Trophoblast cell (in vitro differentiated cells and primary cell): ENCODE measurements around the gene CCDC90B.

ENCODE experiments used
- DNase-seq, 2 donors: peaks; one replicate each; pipeline ENCODE4 v3.0.0-alpha.2; 2016
- H2AFZ ChIP-seq: 2 replicates; pipeline ENCODE4 v1.6.1; 2013; ENCODE audit warnings: low read length, moderate library complexity, mild to moderate bottlenecking; ENCODE audit not compliant: insufficient read depth, poor library complexity
- H2AK5ac ChIP-seq: 2 replicates; pipeline ENCODE4 v1.6.1; 2013; ENCODE audit warnings: mild to moderate bottlenecking, low read length
- H2BK120ac ChIP-seq: 2 replicates; pipeline ENCODE4 v1.6.1; 2013; ENCODE audit warnings: low read length, mild to moderate bottlenecking, moderate library complexity; ENCODE audit not compliant: insufficient read depth, poor library complexity
- H2BK12ac ChIP-seq: 2 replicates; pipeline ENCODE4 v1.6.1; 2013; ENCODE audit warnings: mild to moderate bottlenecking, low read length, moderate library complexity
- H2BK5ac ChIP-seq: 2 replicates; pipeline ENCODE4 v1.6.1; 2013; ENCODE audit warnings: low read length, low read depth, moderate library complexity, mild to moderate bottlenecking; ENCODE audit not compliant: poor library complexity
- H3K14ac ChIP-seq: 2 replicates; pipeline ENCODE4 v1.6.1; 2013; ENCODE audit warnings: mild to moderate bottlenecking, low read length
- H3K18ac ChIP-seq: 2 replicates; pipeline ENCODE4 v1.6.1; 2013; ENCODE audit warnings: mild to moderate bottlenecking, low read length
- H3K23ac ChIP-seq: 2 replicates; pipeline ENCODE4 v1.6.1; 2013; ENCODE audit warnings: low read length
- H3K27ac ChIP-seq: 2 replicates; pipeline ENCODE4 v1.5.1; 2013; ENCODE audit warnings: low read depth, mild to moderate bottlenecking, inconsistent platforms, low read length, moderate library complexity
- H3K27me3 ChIP-seq: 2 replicates; pipeline ENCODE4 v1.6.1; 2013; ENCODE audit warnings: inconsistent platforms, mild to moderate bottlenecking, low read length, moderate library complexity; ENCODE audit not compliant: insufficient read depth
- H3K36me3 ChIP-seq, 2 experiments: 1 replicate in 1 of 2; 2 replicates in 1 of 2; pipeline ENCODE4 v1.6.1; 2013; ENCODE audit warnings: low read length in 2 of 2, mild to moderate bottlenecking in 2 of 2, moderate library complexity in 1 of 2; ENCODE audit not compliant: insufficient read depth in 2 of 2, control insufficient read depth in 1 of 2
- H3K4ac ChIP-seq: 2 replicates; pipeline ENCODE4 v1.6.1; 2013; ENCODE audit warnings: low read depth, mild to moderate bottlenecking, low read length, moderate library complexity
- H3K4me1 ChIP-seq, 2 experiments: 1 replicate in 1 of 2; 2 replicates in 1 of 2; pipeline ENCODE4 v1.6.1; 2013; ENCODE audit warnings: low read length in 2 of 2, mild to moderate bottlenecking in 2 of 2, moderate library complexity in 1 of 2; ENCODE audit not compliant: insufficient read depth in 2 of 2, control insufficient read depth in 1 of 2
- H3K4me2 ChIP-seq: 2 replicates; pipeline ENCODE4 v1.6.1; 2013; ENCODE audit warnings: inconsistent platforms, mild to moderate bottlenecking, low read length, moderate library complexity
- H3K4me3 ChIP-seq: 2 replicates; pipeline ENCODE4 v1.5.1; 2013; ENCODE audit warnings: mild to moderate bottlenecking, low read depth, low read length, inconsistent platforms
- H3K79me1 ChIP-seq: one replicate; pipeline ENCODE4 v1.6.1; 2013; ENCODE audit warnings: low read length
- H3K79me2 ChIP-seq: 2 replicates; pipeline ENCODE4 v1.6.1; 2013; ENCODE audit warnings: low read length, mild to moderate bottlenecking; ENCODE audit not compliant: control insufficient read depth, insufficient read depth, poor library complexity
- H3K9ac ChIP-seq: 2 replicates; pipeline ENCODE4 v1.6.1; 2013; ENCODE audit warnings: mild to moderate bottlenecking, low read length
- H3K9me3 ChIP-seq: 2 replicates; pipeline ENCODE4 v1.6.1; 2013; ENCODE audit warnings: low read depth, mild to moderate bottlenecking, control low read depth, inconsistent platforms, low read length; ENCODE audit not compliant: insufficient read depth
- H4K12ac ChIP-seq: 2 replicates; pipeline ENCODE4 v1.6.1; 2013; ENCODE audit warnings: low read depth, mild to moderate bottlenecking, low read length, moderate library complexity
- H4K8ac ChIP-seq: 2 replicates; pipeline ENCODE4 v1.6.1; 2013; ENCODE audit warnings: low read depth, mild to moderate bottlenecking, low read length, moderate library complexity
- H4K91ac ChIP-seq: one replicate; pipeline ENCODE4 v1.6.1; 2013; ENCODE audit warnings: low read depth, mild to moderate bottlenecking, low read length, moderate library complexity
- WGBS: extraction: QIAGEN DNeasy Blood & Tissue Kit; methylation state at CpG from one replicate; pipeline ENCODE4 v1.1.7; 2013; ENCODE audit warnings: missing lambda C conversion rate; ENCODE audit not compliant: insufficient read length, insufficient coverage; ENCODE audit errors: extremely low coverage; 5-methylcytosine and 5-hydroxymethylcytosine counted together

The CCDC90B gene

GRCh38 chr11:83299681-83300080 is 13.5 kb upstream of the CCDC90B start:
- Histone ChIP-seq H2AK5ac (no peak overlapping the region), H3K4me2 (no peak overlapping the region), H3K4me3 (no peak overlapping the region), H3K9me3 (no peaks in the 10 kb centered on the region), H3K23ac (no peak overlapping the region), H3K79me1 (no peaks in the 10 kb centered on the region), H4K8ac (no peak overlapping the region), H3K79me2 (no peaks in the 10 kb centered on the region), H3K14ac (no peak overlapping the region), H3K27ac (no peak overlapping the region), H2BK5ac (no peak overlapping the region), H4K91ac (no peak overlapping the region), H2AFZ (no peak overlapping the region), H4K12ac (no peak overlapping the region), H3K9ac (no peak overlapping the region), H3K18ac (no peak overlapping the region), H3K27me3 (no peaks in the 10 kb centered on the region), H3K36me3 (no peaks in the 10 kb centered on the region), H2BK12ac (no peak overlapping the region), H3K4ac (no peak overlapping the region), H2BK120ac (no peak overlapping the region), H3K4me1 (no peaks in the 10 kb centered on the region)
- peak; percentile 7 to 56 for DNase-seq
- WGBS = no CpG with 5 or more reads among the region's 6 CpGs

- no CpG with 5 or more reads among the region's 4 CpGs for WGBS
- H3K23ac ChIP-seq = no peak overlapping the region
- H3K4me2 ChIP-seq = no peak overlapping the region
- H4K12ac ChIP-seq = no peak overlapping the region
- no peaks in the 10 kb centered on the region for H3K79me1 ChIP-seq
- no peaks in the 10 kb centered on the region for H3K36me3 ChIP-seq
- no peak overlapping the region for H4K91ac ChIP-seq
- H2AFZ ChIP-seq = no peak overlapping the region
- DNase-seq = no peak
- H3K9ac ChIP-seq = no peak overlapping the region
- no peak overlapping the region for H3K14ac ChIP-seq
- H3K4ac ChIP-seq = no peak overlapping the region
- H3K9me3 ChIP-seq = no peaks in the 10 kb centered on the region
- H2AK5ac ChIP-seq = no peak overlapping the region
- no peaks in the 10 kb centered on the region for H3K79me2 ChIP-seq
- H2BK12ac ChIP-seq = no peak overlapping the region
- H3K18ac ChIP-seq = no peak overlapping the region
- H3K27me3 ChIP-seq = no peaks in the 10 kb centered on the region
- no peak overlapping the region for H2BK120ac ChIP-seq
- no peaks in the 10 kb centered on the region for H3K4me1 ChIP-seq
- H3K4me3 ChIP-seq = no peak overlapping the region
- no peak overlapping the region for H2BK5ac ChIP-seq
- H4K8ac ChIP-seq = no peak overlapping the region
- H3K27ac ChIP-seq = no peak overlapping the region
Measured at GRCh38 chr11:83294208-83294607, 8.0 kb upstream of the CCDC90B start.

- no peak overlapping the region for H2BK120ac ChIP-seq
- DNase-seq = no peak
- H3K27ac ChIP-seq = no peak overlapping the region
- H2AFZ ChIP-seq = no peak overlapping the region
- H3K79me1 ChIP-seq = no peaks in the 10 kb centered on the region
- H3K18ac ChIP-seq = no peak overlapping the region
- H4K91ac ChIP-seq = no peak overlapping the region
- no peaks in the 10 kb centered on the region for H3K4me1 ChIP-seq
- no peak overlapping the region for H3K4me2 ChIP-seq
- H3K9me3 ChIP-seq = no peaks in the 10 kb centered on the region
- H3K27me3 ChIP-seq = no peaks in the 10 kb centered on the region
- no peak overlapping the region for H4K12ac ChIP-seq
- no peak overlapping the region for H2AK5ac ChIP-seq
- no peak overlapping the region for H3K23ac ChIP-seq
- 100% methylated on average over 1 of the region's 4 CpGs for WGBS
- H3K36me3 ChIP-seq = no peaks in the 10 kb centered on the region
- no peak overlapping the region for H4K8ac ChIP-seq
- no peak overlapping the region for H3K4ac ChIP-seq
- H2BK12ac ChIP-seq = no peak overlapping the region
- H2BK5ac ChIP-seq = no peak overlapping the region
- peak overlapping the region; percentile 15 for H3K9ac ChIP-seq
- no peaks in the 10 kb centered on the region for H3K79me2 ChIP-seq
- H3K4me3 ChIP-seq = no peak overlapping the region
- H3K14ac ChIP-seq = no peak overlapping the region
Measured at GRCh38 chr11:83293457-83293774, 7.2 kb upstream of the CCDC90B start.

GRCh38 chr11:83292709-83293456 is 6.7 kb upstream of the CCDC90B start:
- Histone ChIP-seq H3K27me3 (no peaks in the 10 kb centered on the region), H3K4me1 (no peaks in the 10 kb centered on the region), H3K79me2 (no peaks in the 10 kb centered on the region), H3K14ac (no peak overlapping the region), H3K79me1 (no peaks in the 10 kb centered on the region), H3K4me2 (no peak overlapping the region), H4K8ac (no peak overlapping the region), H2AK5ac (no peak overlapping the region), H3K4me3 (no peak overlapping the region), H2BK5ac (no peak overlapping the region), H4K12ac (no peak overlapping the region), H2BK120ac (no peak overlapping the region), H3K4ac (no peak overlapping the region), H2BK12ac (no peak overlapping the region), H3K9ac (peak overlapping the region; percentile 4), H3K9me3 (no peaks in the 10 kb centered on the region), H3K27ac (no peak overlapping the region), H3K18ac (no peak overlapping the region), H3K36me3 (no peaks in the 10 kb centered on the region), H3K23ac (no peak overlapping the region), H2AFZ (no peak overlapping the region), H4K91ac (no peak overlapping the region)
- no CpG with 5 or more reads among the region's 7 CpGs for WGBS
- DNase-seq = peak; percentile 23 to 80
